Measurements from ENCODE around the gene ARL5C. TPM values are rescaled to one million over a fixed set of nuclear protein-coding genes. Genes with fewer than 3 reads are reported as not detected.

ARL5C gene, protein sequence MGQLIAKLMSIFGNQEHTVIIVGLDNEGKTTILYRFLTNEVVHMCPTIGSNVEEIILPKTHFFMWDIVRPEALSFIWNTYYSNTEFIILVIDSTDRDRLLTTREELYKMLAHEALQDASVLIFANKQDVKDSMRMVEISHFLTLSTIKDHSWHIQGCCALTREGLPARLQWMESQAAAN
- total RNA-seq (not detected), polyA plus RNA-seq (not detected), total RNA-seq (0 to 0.09 (median 0) reads per million in 6 experiments)

GRCh38 chr17:39165841-39166349 is at the start of gene ARL5C:
Gene ARL5C (minus strand): TSS chr17:39166161. CDS start chr17:39165760, 401 bp downstream.
- Mint-ChIP-seq H3K9me3 (no peaks in the 10 kb centered on the region), H3K4me3 (peak within 1 kb of the TSS; percentile 87 to 97 (median 95)), H3K36me3 (no peaks in the 10 kb centered on the region), H3K27ac (peak within 1 kb of the TSS in 8 of 10 donors; percentile 17 to 82 (median 48)), H3K4me1 (peaks cover 12 to 34% (median 25%) of the 10 kb centered on the region in 4 donors), H3K27me3 (peaks cover 3 to 17% (median 7%) of the 10 kb centered on the region in 5 donors)
- ATAC-seq (no peak), DNase-seq (no peak)
- POLR2A ChIA-PET: interaction anchor here (1.0 to 3.9 kb wide), 5 partner anchors 12 to 297 kb away, joined by 3 to 29 read pairs (median 4); partner anchors contain the start of gene RPL19

GRCh38 chr17:39213852-39214251 is 47.9 kb upstream of the ARL5C start:
- H3K27ac Mint-ChIP-seq: peak overlapping the region in 1 of 10 donors; percentile 3
- DNase-seq (no peak), ATAC-seq (no peak)
- H3K4me1 Mint-ChIP-seq: peaks cover 11 to 25% (median 17%) of the 10 kb centered on the region in 4 donors
- no peaks in the 10 kb centered on the region for H3K36me3 Mint-ChIP-seq
- POLR2A ChIA-PET: no interaction called here
- no peaks in the 10 kb centered on the region for H3K9me3 Mint-ChIP-seq
- H3K27me3 Mint-ChIP-seq: peaks cover 0 to 14% (median 7%) of the 10 kb centered on the region in 5 donors
- no peak overlapping the region for H3K4me3 Mint-ChIP-seq

DNA sequence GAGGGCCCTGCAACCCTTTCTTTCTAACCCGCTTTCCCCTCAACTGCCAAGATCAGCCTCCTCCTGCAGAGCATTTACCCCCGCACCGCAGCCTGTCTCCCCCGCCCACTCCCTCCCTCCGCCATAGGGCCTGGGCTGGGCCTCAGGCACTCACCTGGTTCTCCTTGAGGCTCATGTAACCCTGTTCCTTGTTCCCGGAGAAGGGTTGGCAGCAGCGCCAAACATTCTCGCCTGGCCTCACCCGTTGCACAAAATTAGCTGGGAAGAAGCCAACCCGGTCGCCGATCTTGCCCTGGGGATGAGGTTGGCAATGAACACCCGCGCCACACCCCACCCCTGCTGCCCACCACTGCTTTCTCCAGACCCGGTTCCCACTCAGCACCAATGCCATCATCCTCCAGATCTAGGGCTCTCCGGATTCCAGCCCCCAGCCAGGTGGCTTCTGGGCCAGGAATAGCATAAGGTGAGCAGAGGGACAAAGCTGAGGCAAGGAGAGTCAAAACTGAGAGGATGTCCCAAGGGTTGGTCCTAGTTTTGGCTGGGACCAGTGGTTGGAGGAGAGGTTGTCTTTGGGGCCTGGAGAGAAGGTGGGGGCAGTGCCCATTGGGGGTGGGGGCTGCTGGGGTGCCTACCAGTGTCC is 47.0 kb upstream of the ARL5C start:
- Mint-ChIP-seq H3K9me3 (no peaks in the 10 kb centered on the region), H3K4me1 (peaks cover 17 to 30% (median 26%) of the 10 kb centered on the region in 4 donors), H3K27ac (peak overlapping the region in 2 of 10 donors; percentile 33 to 67), H3K27me3 (peaks cover 0 to 14% (median 7%) of the 10 kb centered on the region in 5 donors), H3K4me3 (peak overlapping the region in 1 of 10 donors; percentile 1), H3K36me3 (no peaks in the 10 kb centered on the region)
- POLR2A ChIA-PET: no interaction called here
- ATAC-seq (no peak), DNase-seq (no peak)

- no peaks in the 10 kb centered on the region for H3K9me3 Mint-ChIP-seq
- H3K27ac Mint-ChIP-seq: peak overlapping the region in 2 of 10 donors; percentile 8 to 31
These were observed 46.3 kb upstream of the ARL5C start for GRCh38 chr17:39212195-39212810.

DNA sequence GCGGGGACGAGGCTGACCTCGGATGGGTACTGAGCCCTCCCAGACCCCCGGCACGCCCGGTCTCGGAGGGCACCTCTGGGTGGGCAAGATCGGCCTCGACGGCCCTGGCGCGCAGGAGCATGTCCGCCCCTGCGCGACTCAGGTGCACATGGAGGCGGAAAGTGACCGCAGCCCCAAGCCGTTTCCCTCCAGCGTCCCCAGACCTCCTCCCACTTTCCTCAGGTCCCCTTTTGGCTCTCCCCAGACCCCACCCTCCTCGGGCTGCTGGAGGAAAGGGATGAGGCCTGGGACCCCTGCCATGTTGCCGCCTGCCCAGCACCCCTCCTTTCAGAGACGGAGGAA is 44.1 kb upstream of the ARL5C start:
- Mint-ChIP-seq H3K36me3 (peaks cover 0 to 2% (median 0%) of the 10 kb centered on the region in 3 donors), H3K27ac (peak overlapping the region in 7 of 10 donors; percentile 72 to 94 (median 82)), H3K4me3 (peak overlapping the region; percentile 32 to 84 (median 68)), H3K9me3 (no peaks in the 10 kb centered on the region), H3K4me1 (peaks cover 19 to 41% (median 38%) of the 10 kb centered on the region in 4 donors), H3K27me3 (no peaks in the 10 kb centered on the region)
- ATAC-seq (no peak), DNase-seq (no peak)
- POLR2A ChIA-PET: interaction anchor here (0.7 to 7.3 kb wide), 5 partner anchors 11 to 252 kb away, joined by 3 to 134 read pairs (median 9); partner anchors contain the start of gene RPL19

More at GRCh38 chr17:39212195-39212810, 46.3 kb upstream of the ARL5C start:
- no peaks in the 10 kb centered on the region for H3K36me3 Mint-ChIP-seq
- POLR2A ChIA-PET: no interaction called here
- H3K4me1 Mint-ChIP-seq: peaks cover 17 to 35% (median 31%) of the 10 kb centered on the region in 4 donors
- DNase-seq (no peak), ATAC-seq (no peak)
- H3K27me3 Mint-ChIP-seq: peaks cover 0 to 14% (median 5%) of the 10 kb centered on the region in 5 donors
- peak overlapping the region in 2 of 10 donors; percentile 14 to 34 for H3K4me3 Mint-ChIP-seq

GRCh38 chr17:39209317-39210092 is 43.5 kb upstream of the ARL5C start:
- H3K4me1 Mint-ChIP-seq: peaks cover 19 to 40% (median 38%) of the 10 kb centered on the region in 4 donors
- POLR2A ChIA-PET: interaction anchor here (0.7 to 7.3 kb wide), 9 partner anchors 8 to 384 kb away, joined by 3 to 134 read pairs (median 5); partner anchors contain the start of genes CWC25, RPL19 and STAC2
- peak overlapping the region; percentile 67 to 95 (median 90) for H3K27ac Mint-ChIP-seq
- peaks cover 0 to 8% (median 0%) of the 10 kb centered on the region in 3 donors for H3K36me3 Mint-ChIP-seq
- H3K4me3 Mint-ChIP-seq: peak overlapping the region; percentile 46 to 75 (median 68)
- ATAC-seq (peak; percentile 76 to 78), DNase-seq (peak; percentile 58 to 91 (median 74))
- no peaks in the 10 kb centered on the region for H3K27me3 Mint-ChIP-seq
- no peaks in the 10 kb centered on the region for H3K9me3 Mint-ChIP-seq

- ATAC-seq (peak; percentile 12 to 35), DNase-seq (peak in 8 of 10 donors; percentile 22 to 40 (median 31))
- H3K4me3 Mint-ChIP-seq: peak overlapping the region; percentile 46 to 75 (median 62)
- H3K9me3 Mint-ChIP-seq: no peaks in the 10 kb centered on the region
- H3K27me3 Mint-ChIP-seq: no peaks in the 10 kb centered on the region
- peaks cover 20 to 42% (median 38%) of the 10 kb centered on the region in 4 donors for H3K4me1 Mint-ChIP-seq
- POLR2A ChIA-PET: interaction anchor here (1.1 to 7.3 kb wide), 8 partner anchors 9 to 384 kb away, joined by 4 to 134 read pairs (median 7); partner anchors contain the start of genes CWC25, RPL19 and STAC2
- peak overlapping the region in 9 of 10 donors; percentile 67 to 95 (median 91) for H3K27ac Mint-ChIP-seq
- peaks cover 0 to 14% (median 3%) of the 10 kb centered on the region in 3 donors for H3K36me3 Mint-ChIP-seq
These were observed 42.9 kb upstream of the ARL5C start for GRCh38 chr17:39208893-39209292.

DNA sequence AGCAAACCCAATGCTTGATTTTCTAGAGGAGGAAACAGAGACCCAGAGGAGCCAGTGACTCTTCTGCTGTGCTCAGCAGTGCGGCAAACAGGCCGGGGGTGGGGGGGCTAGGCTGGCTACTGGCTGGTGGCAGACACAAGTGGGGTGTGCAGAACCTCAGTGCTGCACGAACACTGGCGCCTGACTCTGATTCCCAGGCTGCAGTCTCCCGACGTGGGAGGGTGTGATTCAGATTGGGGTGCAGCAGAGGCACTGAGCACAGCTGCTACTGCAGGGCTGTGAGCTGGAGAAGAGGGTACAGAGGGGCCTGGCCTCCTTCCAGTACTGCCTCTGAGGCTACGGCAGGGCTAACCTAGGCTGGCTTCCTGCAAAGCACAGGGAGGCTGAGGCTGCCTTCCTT is 42.2 kb upstream of the ARL5C start:
- H3K27ac Mint-ChIP-seq: peak overlapping the region; percentile 43 to 95 (median 90)
- peak in 3 of 10 donors; percentile 9 to 34 (median 28) for DNase-seq
- peak; percentile 37 to 41 for ATAC-seq
- H3K36me3 Mint-ChIP-seq: peaks cover 0 to 22% (median 7%) of the 10 kb centered on the region in 3 donors
- H3K4me1 Mint-ChIP-seq: peaks cover 20 to 48% (median 38%) of the 10 kb centered on the region in 4 donors
- H3K27me3 Mint-ChIP-seq: no peaks in the 10 kb centered on the region
- POLR2A ChIA-PET: interaction anchor here (0.5 to 7.3 kb wide), 9 partner anchors 8 to 383 kb away, joined by 3 to 134 read pairs (median 5); partner anchors contain the start of genes CWC25, RPL19 and STAC2
- no peaks in the 10 kb centered on the region for H3K9me3 Mint-ChIP-seq
- H3K4me3 Mint-ChIP-seq: peak overlapping the region in 8 of 10 donors; percentile 54 to 75 (median 67)

DNA sequence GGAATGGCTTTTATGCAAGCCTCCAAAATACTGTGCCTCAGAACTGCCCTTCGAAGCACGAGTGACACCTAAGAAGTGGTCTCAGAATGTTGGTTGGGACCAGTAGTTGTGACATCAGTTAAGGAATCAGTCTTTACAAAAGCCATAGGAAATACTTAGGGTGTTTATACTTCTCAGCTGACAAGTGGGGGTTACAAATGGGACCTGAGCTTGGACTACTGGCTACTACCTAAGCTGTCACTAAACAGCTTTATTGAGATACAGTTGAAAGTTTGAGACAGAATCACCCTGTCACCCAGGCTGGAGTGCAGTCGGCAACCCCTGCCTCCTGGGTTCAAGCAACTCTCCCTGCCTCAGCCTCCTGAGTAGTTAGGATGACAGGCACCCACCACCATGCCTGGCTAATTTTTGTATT is 39.2 kb upstream of the ARL5C start:
- no peak for ATAC-seq

GRCh38 chr17:39204245-39204644 is 38.3 kb upstream of the ARL5C start:
- no peak for DNase-seq
- no peaks in the 10 kb centered on the region for H3K27me3 Mint-ChIP-seq
- no peaks in the 10 kb centered on the region for H3K9me3 Mint-ChIP-seq
- H3K4me3 Mint-ChIP-seq: peak overlapping the region in 1 of 10 donors; percentile 50
- peaks cover 5 to 54% (median 22%) of the 10 kb centered on the region in 3 donors for H3K36me3 Mint-ChIP-seq
- POLR2A ChIA-PET: interaction anchor here (0.5 to 7.3 kb wide), 2 partner anchors 37 to 211 kb away, joined by 3 to 134 read pairs; no protein-coding TSS in a partner anchor
- no peak for ATAC-seq
- H3K4me1 Mint-ChIP-seq: peaks cover 30 to 65% (median 61%) of the 10 kb centered on the region in 4 donors
- peak overlapping the region in 7 of 10 donors; percentile 26 to 78 (median 59) for H3K27ac Mint-ChIP-seq

More for the DNA sequence above, 39.2 kb upstream of the ARL5C start:
- DNase-seq: no peak
- peaks cover 5 to 51% (median 22%) of the 10 kb centered on the region in 3 donors for H3K36me3 Mint-ChIP-seq
- H3K27me3 Mint-ChIP-seq: no peaks in the 10 kb centered on the region
- POLR2A ChIA-PET: interaction anchor here (0.7 to 7.3 kb wide), 2 partner anchors 16 to 36 kb away, joined by 3 to 134 read pairs; no protein-coding TSS in a partner anchor
- H3K27ac Mint-ChIP-seq: peak overlapping the region in 4 of 10 donors; percentile 4 to 66 (median 30)
- no peaks in the 10 kb centered on the region for H3K9me3 Mint-ChIP-seq
- H3K4me1 Mint-ChIP-seq: peaks cover 24 to 64% (median 60%) of the 10 kb centered on the region in 4 donors
- peak overlapping the region in 1 of 10 donors; percentile 20 for H3K4me3 Mint-ChIP-seq

DNA sequence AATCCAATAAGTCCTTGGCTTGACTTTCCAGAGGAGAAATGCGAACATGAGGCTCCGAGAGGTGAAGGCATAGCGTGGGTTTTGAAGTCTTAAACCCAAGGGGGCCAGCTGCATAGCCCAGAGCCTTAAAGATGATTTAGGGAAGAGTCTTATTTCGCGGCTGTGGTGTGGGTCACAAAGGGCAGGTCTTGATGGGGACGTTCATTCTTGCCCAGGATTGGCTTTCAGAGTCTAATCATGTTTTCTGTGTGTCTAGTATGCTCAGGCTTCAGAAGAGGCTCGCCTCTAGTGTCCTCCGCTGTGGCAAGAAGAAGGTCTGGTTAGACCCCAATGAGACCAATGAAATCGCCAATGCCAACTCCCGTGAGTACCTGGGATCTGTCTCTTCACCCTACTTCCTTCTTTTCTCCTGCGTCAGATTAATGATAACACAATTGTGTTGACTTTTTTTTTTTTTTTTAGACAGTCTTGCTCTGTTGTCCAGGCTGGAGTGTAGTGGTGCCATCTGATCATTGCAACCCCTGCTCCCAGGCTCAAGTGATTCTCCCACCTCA is 35.1 kb upstream of the ARL5C start:
- Mint-ChIP-seq H3K4me1 (peaks cover 20 to 63% (median 52%) of the 10 kb centered on the region in 4 donors), H3K27me3 (no peaks in the 10 kb centered on the region), H3K4me3 (peak overlapping the region; percentile 86 to 99 (median 96)), H3K27ac (peak overlapping the region; percentile 98 to 100 (median 99)), H3K36me3 (peaks cover 5 to 54% (median 22%) of the 10 kb centered on the region in 3 donors), H3K9me3 (no peaks in the 10 kb centered on the region)
- POLR2A ChIA-PET: interaction anchor here (0.6 to 2.7 kb wide), 6 partner anchors 10 to 216 kb away, joined by 3 to 57 read pairs (median 13); partner anchors contain the start of gene ARL5C
- ATAC-seq (no peak), DNase-seq (no peak)

All from naive thymus-derived CD8-positive, alpha-beta T cell (primary cell).